ENCODE results near the gene SEMA3B. TPM values are rescaled to one million over a fixed set of nuclear protein-coding genes. Genes with fewer than 3 reads are reported as not detected.

Gene SEMA3B
- total and polyA plus RNA-seq, 9 of the 15 experiments (the other 6 are each of a cell fraction or from before 2014, with no cell fraction given), result 0.03 to 1.8 (median 0.55) TPM; not detected in 1

DNA sequence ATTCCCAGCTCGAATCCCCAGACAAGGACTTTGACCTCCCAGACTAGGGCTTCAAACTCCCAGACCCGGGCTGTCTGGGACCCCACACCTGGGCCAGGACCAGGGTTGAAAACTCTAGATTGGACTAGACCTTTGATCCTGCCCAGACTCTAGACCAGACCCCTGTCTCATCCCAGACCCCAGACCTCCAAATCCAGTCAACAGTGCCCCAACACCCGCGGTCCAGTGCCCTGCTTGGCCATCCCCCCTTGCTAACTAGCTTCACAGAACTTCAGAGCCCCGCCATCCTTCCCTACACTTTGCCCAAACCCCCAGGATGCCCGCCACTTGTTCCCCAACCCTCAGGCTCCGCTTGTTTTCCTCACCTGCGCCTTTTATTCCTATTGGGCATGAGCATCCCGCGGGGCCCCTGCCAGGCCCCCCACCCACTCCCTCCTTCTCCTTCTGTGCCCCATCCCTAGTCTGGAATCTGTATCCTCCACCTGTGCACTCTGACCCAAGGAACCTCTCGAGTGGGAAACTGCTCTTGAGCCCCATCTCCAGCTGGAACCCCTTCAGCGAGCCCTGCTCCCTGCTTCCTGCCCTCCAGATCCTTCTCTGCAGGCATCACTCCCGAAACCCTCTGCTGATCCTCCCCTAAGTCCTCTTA is 32.3 kb upstream of the SEMA3B start:
- Histone ChIP-seq H4K20me1 (replicated peaks; ENCODE audit: control insufficient read depth, insufficient read depth, low read length) (no peaks in the 10 kb centered on the region), H3K27me3 (ENCODE audit: control insufficient read depth in 2 of 2, insufficient read depth in 2 of 2, low read length in 2 of 2) (no peaks in the 10 kb centered on the region), H3K36me3 (ENCODE audit: control insufficient read depth, insufficient read depth, low read length) (peaks cover 4% of the 10 kb centered on the region; the same call in 1 of the 3 replicates), H2AFZ (ENCODE audit: low read depth, low read length) (no peak overlapping the region), H3K9me3 (replicated peaks; ENCODE audit: control insufficient read depth, insufficient read depth, low read depth, low read length) (no peaks in the 10 kb centered on the region), H3K4me3 (peak overlapping the region; percentile 73), H3K9ac (ENCODE audit: insufficient read depth in 1 of 2, low read depth in 2 of 2, low read length in 2 of 2) (peak overlapping the region; percentile 67 to 95), H3K27ac (ENCODE audit: extremely low read depth, low read depth, low read length) (peak overlapping the region; percentile 68), H3K4me2 (ENCODE audit: insufficient read depth, low read length) (peak overlapping the region; percentile 80), H3K79me2 (ENCODE audit: control insufficient read depth, insufficient read depth, low read length) (peaks cover 31% of the 10 kb centered on the region), H3K4me1 (replicated peaks in 1 of 2; ENCODE audit: control insufficient read depth in 2 of 2, insufficient read depth in 2 of 2, low read length in 2 of 2) (peaks cover 30 to 62% of the 10 kb centered on the region in 2 experiments), H3K9me1 (ENCODE audit: control insufficient read depth, insufficient read depth, low read length) (no peaks in the 10 kb centered on the region)
- ATAC-seq (no peak), DNase-seq (ENCODE audit: extremely low read depth in 1 of 4, low spot score in 3 of 4) (no peak), FAIRE-seq (no peak)
- intact Hi-C loops (cut with micrococcal nuclease) (no loop called here), in situ Hi-C loops (cut with MboI) (no loop called here)
- ChIA-PET POLR2A (interaction anchor here (0.6 to 0.7 kb wide), 2 partner anchors 78 to 119 kb away, joined by 3 read pairs; no protein-coding TSS in a partner anchor), CTCF (ENCODE audit: low intra/inter-chr PET ratio) (no interaction called here)
- BruUV-seq (replicated peaks), result TSS peak; percentile 48
- 19% methylated on average over 6 of the region's 13 CpGs for WGBS (ENCODE audit: insufficient coverage, low coverage, missing lambda C conversion rate)
- TF ChIP-seq, protein P1, sequence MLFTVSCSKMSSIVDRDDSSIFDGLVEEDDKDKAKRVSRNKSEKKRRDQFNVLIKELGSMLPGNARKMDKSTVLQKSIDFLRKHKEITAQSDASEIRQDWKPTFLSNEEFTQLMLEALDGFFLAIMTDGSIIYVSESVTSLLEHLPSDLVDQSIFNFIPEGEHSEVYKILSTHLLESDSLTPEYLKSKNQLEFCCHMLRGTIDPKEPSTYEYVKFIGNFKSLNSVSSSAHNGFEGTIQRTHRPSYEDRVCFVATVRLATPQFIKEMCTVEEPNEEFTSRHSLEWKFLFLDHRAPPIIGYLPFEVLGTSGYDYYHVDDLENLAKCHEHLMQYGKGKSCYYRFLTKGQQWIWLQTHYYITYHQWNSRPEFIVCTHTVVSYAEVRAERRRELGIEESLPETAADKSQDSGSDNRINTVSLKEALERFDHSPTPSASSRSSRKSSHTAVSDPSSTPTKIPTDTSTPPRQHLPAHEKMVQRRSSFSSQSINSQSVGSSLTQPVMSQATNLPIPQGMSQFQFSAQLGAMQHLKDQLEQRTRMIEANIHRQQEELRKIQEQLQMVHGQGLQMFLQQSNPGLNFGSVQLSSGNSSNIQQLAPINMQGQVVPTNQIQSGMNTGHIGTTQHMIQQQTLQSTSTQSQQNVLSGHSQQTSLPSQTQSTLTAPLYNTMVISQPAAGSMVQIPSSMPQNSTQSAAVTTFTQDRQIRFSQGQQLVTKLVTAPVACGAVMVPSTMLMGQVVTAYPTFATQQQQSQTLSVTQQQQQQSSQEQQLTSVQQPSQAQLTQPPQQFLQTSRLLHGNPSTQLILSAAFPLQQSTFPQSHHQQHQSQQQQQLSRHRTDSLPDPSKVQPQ (CRISPR knock-in tag; IDR thresholded peaks at IDR 0.05; ENCODE audit: borderline replicate concordance), result no peak
- TF ChIP-seq SAP30 (IDR thresholded peaks at IDR 0.05; ENCODE audit: borderline replicate concordance, insufficient read depth, low read depth, low read length, poor library complexity, severe bottlenecking), result peak; percentile 3
